H1 (cell line): ENCODE results near the gene PDZRN3. TPM values are rescaled to one million over a fixed set of nuclear protein-coding genes. Genes with fewer than 3 reads are reported as not detected.

ENCODE experiments used
- ASH2L ChIP-seq: fragments of 200-600, 300-600 bp; sonication (generic); IDR thresholded peaks from one replicate; pipeline ENCODE4 v1.7.1; 2017; ENCODE audit warnings: low read length
- EGR1 ChIP-seq: IDR thresholded peaks from 2 replicates; pipeline ENCODE4 v1.6.1; 2011; ENCODE audit warnings: low read depth, low read length, borderline replicate concordance
- TCF12 ChIP-seq: IDR thresholded peaks from 2 replicates; pipeline ENCODE4 v1.6.1; 2011; ENCODE audit warnings: low read depth, mild to moderate bottlenecking, low read length
- polyA plus RNA-seq, 7 experiments: library from polyadenylated mRNA; depleted of rRNA in 3 of 7; stranded (reverse) in 5 of 7; unstranded in 2 of 7; fragments of >200 nt in 5 of 7; fragments of 200-250 nt in 2 of 7; gene quantifications; 1 replicate in 5 of 7; 2 replicates in 1 of 7; 4 replicates in 1 of 7; pipeline versions ENCODE4 v1.2.1 to v1.2.3, GENCODE V29; 2011 to 2013; ENCODE audit warnings: missing spikeins in 2 of 7, mixed read lengths in 2 of 7
- total RNA-seq: library from RNA; stranded (reverse); fragmentation: NEBNext Ultra II Directional; extraction: Animal tissue kit (Norgen Biotek cat#: 25700); gene quantifications from 2 replicates; pipeline ENCODE4 v1.2.1, GENCODE V29; 2021

PDZRN3 gene
- total and polyA plus RNA-seq, 2 of the 8 experiments (the other 6 are each of a cell fraction or from before 2014, with no cell fraction given): 4.2 to 20.5 TPM

- TF ChIP-seq EGR1: no peak
- TF ChIP-seq ASH2L: no peak
- TF ChIP-seq TCF12: no peak
These were observed 223.7 kb downstream of the PDZRN3 start (continued) for GRCh38 chr3:73401059-73401458.
